ENCODE data around the gene NBPF9.
"Not testable (repeated sequence)": the region's sequence is repeated elsewhere in the genome, so short reads cannot be mapped to it uniquely, and the experiment has no call there.

The NBPF9 gene

GRCh38 chr1:149013513-149013912 lies 89.8 kb downstream of the NBPF9 start:
- DNase-seq: not testable (repeated sequence)

GRCh38 chr1:149012599-149012998 lies 90.8 kb downstream of the NBPF9 start:
- not testable (repeated sequence) for DNase-seq

GRCh38 chr1:149009761-149010160 lies 93.6 kb downstream of the NBPF9 start:
- not testable (repeated sequence) for DNase-seq

GRCh38 chr1:149008769-149009168 lies 94.6 kb downstream of the NBPF9 start:
- not testable (repeated sequence) for DNase-seq

- not testable (repeated sequence) for DNase-seq
Observed at GRCh38 chr1:149008326-149008725, 95.0 kb downstream of the NBPF9 start.
